ENCODE measurements around the gene MLLT10.
A peak's percentile ranks its signal among the peaks of the same experiment; 100 is the strongest.
"Not testable (repeated sequence)": the region's sequence is repeated elsewhere in the genome, so short reads cannot be mapped to it uniquely, and the experiment has no call there.

MLLT10 gene

GRCh38 chr10:21617267-21617666, 83.2 kb downstream of the MLLT10 start:
- H3K36me3 ChIP-seq (ENCODE audit: insufficient read depth, low read depth, low read length): peaks cover 11% of the 10 kb centered on the region; the same call in 1 of the 2 replicates
- no peak overlapping the region for H3K9ac ChIP-seq (ENCODE audit: low read depth, low read length)
- H3K4me1 ChIP-seq (ENCODE audit: insufficient read depth, low read length): no peaks in the 10 kb centered on the region
- no peak overlapping the region for H3K4me3 ChIP-seq (ENCODE audit: low read length)
- no peaks in the 10 kb centered on the region for H3K9me3 ChIP-seq (ENCODE audit: insufficient read depth, low read depth, low read length)
- no peaks in the 10 kb centered on the region for H3K27me3 ChIP-seq (ENCODE audit: insufficient read depth, low read length)
- no peak overlapping the region for H3K27ac ChIP-seq (ENCODE audit: low read length)

GRCh38 chr10:21623291-21623690, 89.3 kb downstream of the MLLT10 start:
- Histone ChIP-seq H3K27me3 (ENCODE audit: insufficient read depth, low read length) (no peaks in the 10 kb centered on the region), H3K9me3 (ENCODE audit: insufficient read depth, low read depth, low read length) (no peaks in the 10 kb centered on the region), H3K4me1 (ENCODE audit: insufficient read depth, low read length) (no peaks in the 10 kb centered on the region), H3K27ac (ENCODE audit: low read length) (no peak overlapping the region), H3K4me3 (ENCODE audit: low read length) (no peak overlapping the region), H3K36me3 (ENCODE audit: insufficient read depth, low read depth, low read length) (peaks cover 38% of the 10 kb centered on the region), H3K9ac (ENCODE audit: low read depth, low read length) (no peak overlapping the region)

DNA sequence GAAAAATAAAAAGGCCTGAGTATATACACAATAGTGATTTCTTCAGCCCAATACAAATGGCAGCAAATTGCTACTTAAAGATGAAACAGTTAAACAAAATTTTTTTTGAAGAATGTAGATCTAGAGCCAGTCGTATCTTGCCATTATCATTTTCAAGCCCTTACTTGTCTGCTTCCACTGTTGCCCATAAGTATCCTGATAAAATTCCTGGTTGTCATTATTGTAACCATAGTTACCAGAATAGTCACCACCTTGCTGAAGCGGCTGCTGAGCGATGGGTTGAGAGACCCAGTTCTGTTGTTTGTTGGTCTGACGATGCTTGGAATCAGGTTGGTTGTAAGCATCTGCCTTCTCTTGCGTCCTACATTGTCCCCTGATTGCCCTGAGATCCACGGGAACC, 90.4 kb downstream of the MLLT10 start:
- not testable (repeated sequence) for H3K9ac ChIP-seq (ENCODE audit: low read depth, low read length); H3K27me3 ChIP-seq (ENCODE audit: insufficient read depth, low read length); H3K27ac ChIP-seq (ENCODE audit: low read length); H3K4me1 ChIP-seq (ENCODE audit: insufficient read depth, low read length); H3K9me3 ChIP-seq (ENCODE audit: insufficient read depth, low read depth, low read length); H3K4me3 ChIP-seq (ENCODE audit: low read length)
- peaks cover 38% of the 10 kb centered on the region for H3K36me3 ChIP-seq (ENCODE audit: insufficient read depth, low read depth, low read length)

GRCh38 chr10:21624951-21625350, 90.9 kb downstream of the MLLT10 start:
- Histone ChIP-seq H3K9ac (ENCODE audit: low read depth, low read length) (no peak overlapping the region), H3K36me3 (ENCODE audit: insufficient read depth, low read depth, low read length) (peaks cover 40% of the 10 kb centered on the region), H3K27me3 (ENCODE audit: insufficient read depth, low read length) (no peaks in the 10 kb centered on the region), H3K27ac (ENCODE audit: low read length) (no peak overlapping the region), H3K4me1 (ENCODE audit: insufficient read depth, low read length) (no peaks in the 10 kb centered on the region), H3K4me3 (ENCODE audit: low read length) (no peak overlapping the region), H3K9me3 (ENCODE audit: insufficient read depth, low read depth, low read length) (no peaks in the 10 kb centered on the region)

DNA sequence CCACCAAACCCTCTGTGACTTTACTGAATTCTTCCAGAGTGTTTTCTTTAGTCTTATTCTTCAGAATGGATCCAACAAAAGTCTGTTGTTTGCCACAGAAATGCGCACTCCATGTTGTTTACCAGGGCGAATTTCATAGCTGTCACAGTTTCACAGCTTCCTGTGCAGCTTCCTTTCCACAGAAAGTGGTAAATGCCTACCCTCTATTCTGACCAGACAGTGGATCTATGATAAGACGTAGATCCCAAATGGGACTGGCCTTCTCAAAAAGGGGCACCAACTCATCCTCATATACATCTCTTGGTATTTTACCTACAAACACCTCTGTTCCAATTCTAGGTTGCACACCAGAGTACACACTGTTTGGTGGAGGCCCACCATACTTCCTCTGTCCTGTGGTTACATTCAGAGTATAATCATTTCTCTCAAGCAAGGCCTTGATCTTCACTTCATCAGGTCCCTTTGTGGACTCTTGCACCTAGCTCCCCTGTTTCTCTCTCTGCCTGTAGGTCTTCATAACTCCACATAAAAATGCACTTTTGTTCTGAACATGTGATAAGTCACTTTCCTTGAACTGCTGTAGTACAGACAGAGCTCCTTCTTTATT, 91.7 kb downstream of the MLLT10 start:
- no peak overlapping the region for H3K27ac ChIP-seq (ENCODE audit: low read length)
- H3K9me3 ChIP-seq (ENCODE audit: insufficient read depth, low read depth, low read length): no peaks in the 10 kb centered on the region
- peaks cover 47% of the 10 kb centered on the region for H3K36me3 ChIP-seq (ENCODE audit: insufficient read depth, low read depth, low read length)

GRCh38 chr10:21626457-21627161, 92.6 kb downstream of the MLLT10 start:
- Histone ChIP-seq H3K4me1 (ENCODE audit: insufficient read depth, low read length) (no peaks in the 10 kb centered on the region), H3K36me3 (ENCODE audit: insufficient read depth, low read depth, low read length) (peaks cover 51% of the 10 kb centered on the region), H3K4me3 (ENCODE audit: low read length) (no peak overlapping the region), H3K27me3 (ENCODE audit: insufficient read depth, low read length) (no peaks in the 10 kb centered on the region), H3K9me3 (ENCODE audit: insufficient read depth, low read depth, low read length) (no peaks in the 10 kb centered on the region), H3K9ac (ENCODE audit: low read depth, low read length) (no peak overlapping the region), H3K27ac (ENCODE audit: low read length) (no peak overlapping the region)

More for the DNA sequence above, 91.7 kb downstream of the MLLT10 start:
- H3K9ac ChIP-seq (ENCODE audit: low read depth, low read length): no peak overlapping the region
- no peaks in the 10 kb centered on the region for H3K27me3 ChIP-seq (ENCODE audit: insufficient read depth, low read length)
- no peaks in the 10 kb centered on the region for H3K4me1 ChIP-seq (ENCODE audit: insufficient read depth, low read length)
- H3K4me3 ChIP-seq (ENCODE audit: low read length): no peak overlapping the region

DNA sequence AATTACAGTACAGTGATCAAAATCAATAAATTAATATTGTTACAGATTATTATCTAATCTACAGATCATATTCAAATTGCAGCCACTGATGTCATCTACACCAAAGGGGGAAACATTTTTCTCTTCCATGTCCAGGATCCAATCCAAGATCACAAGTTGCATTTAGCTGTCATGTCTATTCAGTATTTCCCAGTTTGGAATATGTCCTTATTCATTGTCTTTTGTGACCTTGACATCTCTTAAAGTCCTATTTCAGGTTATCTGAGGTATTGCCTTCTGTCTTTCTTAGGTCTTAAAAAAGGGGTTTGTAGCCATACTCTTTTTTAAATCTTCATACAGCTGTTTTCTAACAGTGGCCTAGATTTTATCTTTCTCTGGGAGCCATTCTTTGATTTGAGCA, 93.3 kb downstream of the MLLT10 start:
- no peak overlapping the region for H3K9ac ChIP-seq (ENCODE audit: low read depth, low read length)
- H3K27ac ChIP-seq (ENCODE audit: low read length): no peak overlapping the region
- H3K4me3 ChIP-seq (ENCODE audit: low read length): no peak overlapping the region
- H3K9me3 ChIP-seq (ENCODE audit: insufficient read depth, low read depth, low read length): no peaks in the 10 kb centered on the region
- H3K27me3 ChIP-seq (ENCODE audit: insufficient read depth, low read length): no peaks in the 10 kb centered on the region
- no peaks in the 10 kb centered on the region for H3K4me1 ChIP-seq (ENCODE audit: insufficient read depth, low read length)
- H3K36me3 ChIP-seq (ENCODE audit: insufficient read depth, low read depth, low read length): peaks cover 55% of the 10 kb centered on the region

DNA sequence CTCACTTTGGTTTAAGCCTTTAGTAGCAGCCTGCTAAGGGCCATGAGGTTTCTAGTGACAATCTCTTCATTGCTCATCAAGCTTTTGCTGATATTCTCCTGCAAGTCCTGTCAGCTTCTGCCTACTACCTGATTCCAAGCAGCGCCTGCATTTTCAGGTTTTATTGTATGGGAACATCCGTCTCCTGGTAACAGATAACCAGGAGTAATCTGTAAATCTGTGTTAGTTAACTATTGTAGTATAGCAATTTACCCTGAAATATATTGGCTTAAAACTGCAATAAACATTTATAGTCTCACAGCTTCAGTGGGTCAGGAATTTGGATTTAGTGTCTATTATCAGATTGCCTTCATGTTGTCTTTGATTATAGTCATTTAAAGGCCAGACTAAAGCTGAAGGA, 94.0 kb downstream of the MLLT10 start:
- Histone ChIP-seq H3K27me3 (ENCODE audit: insufficient read depth, low read length) (no peaks in the 10 kb centered on the region), H3K4me1 (ENCODE audit: insufficient read depth, low read length) (no peaks in the 10 kb centered on the region), H3K27ac (ENCODE audit: low read length) (no peak overlapping the region), H3K4me3 (ENCODE audit: low read length) (no peak overlapping the region), H3K9ac (ENCODE audit: low read depth, low read length) (no peak overlapping the region), H3K9me3 (ENCODE audit: insufficient read depth, low read depth, low read length) (no peaks in the 10 kb centered on the region), H3K36me3 (ENCODE audit: insufficient read depth, low read depth, low read length) (peaks cover 48% of the 10 kb centered on the region)

DNA sequence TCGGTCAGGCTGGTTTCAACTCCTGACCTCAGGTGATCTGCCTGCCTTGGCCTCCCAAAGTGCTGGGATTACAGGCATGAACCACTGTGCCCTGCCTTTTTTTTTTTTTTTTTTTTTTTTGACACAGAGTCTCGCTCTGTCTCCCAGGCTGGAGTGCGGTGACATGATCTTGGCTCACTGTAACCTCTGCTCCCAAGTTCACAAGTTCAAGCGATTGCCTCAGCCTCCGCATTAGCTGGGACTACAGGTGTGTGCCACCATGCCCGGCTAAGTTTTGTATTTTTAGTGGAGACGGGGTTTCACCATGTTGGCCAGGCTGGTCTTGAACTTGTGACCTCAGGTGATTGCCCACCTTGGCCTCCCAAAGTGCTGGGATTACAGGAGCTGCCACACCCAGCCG, 94.6 kb downstream of the MLLT10 start:
- not testable (repeated sequence) for H3K27ac ChIP-seq (ENCODE audit: low read length); H3K4me3 ChIP-seq (ENCODE audit: low read length); H3K27me3 ChIP-seq (ENCODE audit: insufficient read depth, low read length); H3K9ac ChIP-seq (ENCODE audit: low read depth, low read length); H3K4me1 ChIP-seq (ENCODE audit: insufficient read depth, low read length); H3K9me3 ChIP-seq (ENCODE audit: insufficient read depth, low read depth, low read length)
- peaks cover 42% of the 10 kb centered on the region for H3K36me3 ChIP-seq (ENCODE audit: insufficient read depth, low read depth, low read length)

GRCh38 chr10:21634599-21635365, 100.8 kb downstream of the MLLT10 start:
- H3K27me3 ChIP-seq (ENCODE audit: insufficient read depth, low read length): no peaks in the 10 kb centered on the region
- H3K9ac ChIP-seq (ENCODE audit: low read depth, low read length): no peak overlapping the region
- H3K9me3 ChIP-seq (ENCODE audit: insufficient read depth, low read depth, low read length): no peaks in the 10 kb centered on the region
- peaks cover 22% of the 10 kb centered on the region for H3K36me3 ChIP-seq (ENCODE audit: insufficient read depth, low read depth, low read length)
- H3K27ac ChIP-seq (ENCODE audit: low read length): no peak overlapping the region
- H3K4me3 ChIP-seq (ENCODE audit: low read length): no peak overlapping the region
- H3K4me1 ChIP-seq (ENCODE audit: insufficient read depth, low read length): peaks cover 14% of the 10 kb centered on the region

DNA sequence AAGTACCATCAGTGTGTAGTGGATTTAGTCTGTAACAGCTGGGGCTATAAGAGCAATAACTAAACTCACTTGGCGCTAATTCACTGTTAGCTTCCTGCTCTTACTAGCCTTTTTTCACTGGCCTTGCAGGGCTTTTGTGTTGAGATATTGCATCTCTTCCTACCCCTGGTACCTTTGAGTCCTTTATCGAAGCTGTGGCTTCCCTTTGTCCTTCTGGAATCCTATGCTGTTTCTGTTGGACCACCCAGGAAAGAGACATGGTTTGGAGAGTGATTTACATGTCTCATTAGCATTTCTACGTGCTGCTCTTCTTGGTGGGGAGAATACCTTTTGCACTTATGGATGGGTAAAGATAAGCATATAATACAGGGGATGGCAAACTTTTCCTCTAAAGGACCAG, 103.8 kb downstream of the MLLT10 start:
- no peaks in the 10 kb centered on the region for H3K9me3 ChIP-seq (ENCODE audit: insufficient read depth, low read depth, low read length)
- no peaks in the 10 kb centered on the region for H3K27me3 ChIP-seq (ENCODE audit: insufficient read depth, low read length)
- peaks cover 8% of the 10 kb centered on the region for H3K36me3 ChIP-seq (ENCODE audit: insufficient read depth, low read depth, low read length)
- H3K9ac ChIP-seq (ENCODE audit: low read depth, low read length): peak overlapping the region; percentile 14; the same call in 1 of the 2 replicates
- no peak overlapping the region for H3K27ac ChIP-seq (ENCODE audit: low read length)
- H3K4me3 ChIP-seq (ENCODE audit: low read length): peak overlapping the region; percentile 7
- H3K4me1 ChIP-seq (ENCODE audit: insufficient read depth, low read length): peaks cover 14% of the 10 kb centered on the region

- H3K9ac ChIP-seq (ENCODE audit: low read depth, low read length): no peak overlapping the region
- H3K27ac ChIP-seq (ENCODE audit: low read length): no peak overlapping the region
- peaks cover 14% of the 10 kb centered on the region for H3K4me1 ChIP-seq (ENCODE audit: insufficient read depth, low read length)
- H3K9me3 ChIP-seq (ENCODE audit: insufficient read depth, low read depth, low read length): no peaks in the 10 kb centered on the region
- H3K4me3 ChIP-seq (ENCODE audit: low read length): no peak overlapping the region
- no peaks in the 10 kb centered on the region for H3K27me3 ChIP-seq (ENCODE audit: insufficient read depth, low read length)
- H3K36me3 ChIP-seq (ENCODE audit: insufficient read depth, low read depth, low read length): peaks cover 8% of the 10 kb centered on the region
Measured at GRCh38 chr10:21638681-21639080, 104.6 kb downstream of the MLLT10 start.

Data from iPS-20b (cell line).